HS-27A (cell line): ENCODE results near the gene IL20.

Source experiments
- DNase-seq: peaks from one replicate; pipeline ENCODE4 v3.0.0-alpha.2; 2012; ENCODE audit warnings: low read depth, missing footprints

The IL20 gene, protein sequence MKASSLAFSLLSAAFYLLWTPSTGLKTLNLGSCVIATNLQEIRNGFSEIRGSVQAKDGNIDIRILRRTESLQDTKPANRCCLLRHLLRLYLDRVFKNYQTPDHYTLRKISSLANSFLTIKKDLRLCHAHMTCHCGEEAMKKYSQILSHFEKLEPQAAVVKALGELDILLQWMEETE

GRCh38 chr1:206864939-206865671 is at the start of gene IL20:
IL20 (plus strand) TSS chr1:206865623; CDS start chr1:206865853, 230 bp downstream.
- DNase-seq = peak; percentile 43

DNA sequence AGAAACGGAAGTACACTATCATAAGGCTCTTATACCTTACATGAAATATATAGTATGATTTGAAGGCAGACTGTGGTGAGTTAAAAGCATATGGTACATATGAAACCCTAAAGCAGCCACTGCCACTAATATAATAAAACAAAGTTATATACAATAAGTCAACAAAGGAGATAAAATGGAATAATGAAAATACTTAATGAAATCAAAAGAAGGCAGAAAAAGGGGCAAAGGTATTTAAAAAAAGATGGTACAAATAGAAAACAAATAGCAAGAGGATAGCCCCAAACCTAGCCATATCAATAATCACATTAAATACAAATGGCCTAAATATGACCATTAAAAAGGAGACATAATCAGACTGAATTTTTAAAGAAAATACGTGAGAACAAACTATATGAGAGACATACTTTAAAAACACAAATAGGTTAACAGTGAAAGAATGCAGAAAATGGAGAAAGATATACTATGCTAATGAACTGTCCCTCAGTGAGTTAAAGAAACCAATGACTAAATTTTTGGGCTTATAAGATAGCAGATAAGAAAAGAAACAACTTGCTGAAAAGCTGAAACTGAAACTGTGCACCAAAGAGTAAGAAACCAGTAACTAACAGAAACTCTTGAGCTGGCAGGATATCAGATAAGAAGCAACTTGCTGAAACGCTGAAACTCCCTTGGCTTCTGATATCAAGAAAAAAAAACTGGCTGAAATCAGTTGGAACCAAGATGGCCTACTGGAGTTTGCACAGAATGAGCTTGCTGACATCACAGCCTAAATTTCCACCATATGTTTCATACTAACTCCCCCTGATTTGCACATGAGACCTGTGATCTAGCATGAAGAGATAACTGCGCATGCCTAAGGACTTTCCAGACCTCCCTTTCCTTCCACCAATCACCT is 48.8 kb upstream of the IL20 start:
- DNase-seq = no peak

DNA sequence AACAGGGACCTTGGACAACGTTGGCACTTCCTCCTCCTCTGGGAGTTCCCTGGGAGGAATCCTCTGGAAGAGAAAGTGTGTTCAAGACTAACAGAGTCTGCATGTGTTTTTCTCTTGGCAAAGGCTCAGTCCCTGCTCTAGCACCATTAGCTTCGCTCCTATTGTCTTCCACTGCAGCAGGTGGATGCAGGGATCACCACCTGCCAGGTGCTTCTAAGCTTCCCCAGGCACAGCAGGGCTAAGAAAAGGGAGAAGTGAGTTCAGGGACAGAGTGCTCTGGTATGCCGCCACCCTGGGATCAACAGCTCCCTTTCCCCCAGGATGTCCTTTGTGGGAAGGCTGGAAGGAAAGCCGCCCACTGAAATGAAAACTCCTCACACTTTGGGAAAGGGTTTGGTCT is 43.9 kb upstream of the IL20 start:
- no peak for DNase-seq

DNA sequence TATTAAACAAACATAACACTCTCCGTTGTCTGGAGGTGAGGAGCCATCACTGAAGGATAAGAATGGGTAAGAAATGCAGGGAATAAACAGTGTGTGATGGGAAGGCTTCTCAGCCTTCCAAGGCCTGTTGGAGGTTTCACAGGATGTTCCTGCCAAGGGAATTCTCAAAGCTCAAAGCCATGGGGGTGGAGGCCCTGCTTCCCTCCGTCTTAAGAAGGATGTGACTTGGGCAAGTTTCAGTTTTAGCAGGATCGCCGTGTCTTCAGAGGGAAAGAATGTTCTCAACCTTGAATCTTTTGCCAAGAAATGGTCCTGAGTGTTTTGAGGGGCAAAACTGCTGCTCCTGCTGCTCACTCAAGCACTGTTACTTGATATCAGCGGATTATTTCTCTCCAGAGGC is 41.7 kb upstream of the IL20 start:
- DNase-seq = no peak

- no peak for DNase-seq
Measured at GRCh38 chr1:206824331-206824730, 41.1 kb upstream of the IL20 start.

DNA sequence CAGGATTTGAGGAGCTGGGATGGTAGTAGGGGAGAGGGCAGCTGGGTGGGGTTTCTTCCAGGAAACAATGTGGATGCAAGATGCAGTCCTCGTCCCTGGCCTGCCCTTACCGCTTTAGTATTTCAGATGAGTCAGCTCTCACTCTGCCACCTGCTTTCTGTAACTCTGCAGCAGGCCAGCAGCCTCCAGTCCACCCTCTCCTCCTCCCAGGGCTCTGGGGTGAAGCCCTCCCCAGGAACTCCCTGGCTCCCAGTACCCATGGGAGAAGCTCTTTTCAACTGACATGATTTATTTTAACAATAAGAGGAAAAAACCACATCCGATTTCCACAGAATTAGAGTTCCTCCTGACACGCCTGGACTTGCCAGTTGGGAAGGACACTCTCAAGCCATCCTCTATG is 39.0 kb upstream of the IL20 start:
- DNase-seq = no peak

- DNase-seq = no peak
Measured at GRCh38 chr1:206828061-206828460, 37.4 kb upstream of the IL20 start.

DNA sequence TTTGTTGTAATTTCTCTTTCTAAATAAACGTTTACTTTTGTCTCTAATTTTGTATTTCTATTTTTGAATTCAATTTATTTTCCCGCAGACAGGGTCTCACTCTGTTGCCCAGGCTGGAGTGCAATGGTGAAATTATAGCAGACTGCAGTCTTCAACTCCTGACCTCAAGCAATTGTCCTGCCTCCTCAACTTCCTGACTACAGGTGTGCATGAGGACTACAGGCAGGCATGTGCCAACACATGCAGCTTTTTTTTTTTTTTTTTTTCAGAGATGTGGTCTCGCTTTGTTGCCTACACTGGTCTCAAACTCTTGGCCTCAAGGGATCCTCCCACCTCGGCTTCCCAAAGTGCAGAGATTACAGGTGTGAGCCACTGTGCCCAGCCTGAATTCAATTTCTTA is 36.7 kb upstream of the IL20 start:
- DNase-seq = no peak

GRCh38 chr1:206829282-206829681 is 36.1 kb upstream of the IL20 start:
- no peak for DNase-seq

DNA sequence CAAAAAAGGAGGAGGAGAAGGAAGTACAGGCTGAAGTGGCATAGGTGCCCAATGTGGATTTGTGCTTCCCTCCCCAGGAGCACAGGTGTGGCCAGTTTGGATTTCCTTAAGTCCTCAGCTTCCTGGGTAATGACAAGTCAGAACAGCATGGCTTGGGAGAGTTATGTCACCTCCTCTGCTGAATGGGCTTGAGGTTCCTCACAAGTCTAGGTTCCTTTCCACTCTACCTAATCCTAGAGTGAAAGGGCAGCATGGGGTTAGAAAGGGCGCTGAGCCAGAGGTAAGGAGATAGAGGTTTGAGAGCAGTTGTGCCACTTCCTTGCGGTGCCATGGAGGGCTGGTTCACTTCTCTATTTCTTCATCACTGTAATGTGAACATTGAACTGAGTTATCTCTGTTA is 35.5 kb upstream of the IL20 start:
- DNase-seq = no peak

- DNase-seq = no peak
Measured at GRCh38 chr1:206831650-206832049, 33.8 kb upstream of the IL20 start.

- no peak for DNase-seq
Measured at GRCh38 chr1:206832352-206832880, 33.0 kb upstream of the IL20 start.

GRCh38 chr1:206833106-206833680 is 32.2 kb upstream of the IL20 start:
- DNase-seq = no peak

DNA sequence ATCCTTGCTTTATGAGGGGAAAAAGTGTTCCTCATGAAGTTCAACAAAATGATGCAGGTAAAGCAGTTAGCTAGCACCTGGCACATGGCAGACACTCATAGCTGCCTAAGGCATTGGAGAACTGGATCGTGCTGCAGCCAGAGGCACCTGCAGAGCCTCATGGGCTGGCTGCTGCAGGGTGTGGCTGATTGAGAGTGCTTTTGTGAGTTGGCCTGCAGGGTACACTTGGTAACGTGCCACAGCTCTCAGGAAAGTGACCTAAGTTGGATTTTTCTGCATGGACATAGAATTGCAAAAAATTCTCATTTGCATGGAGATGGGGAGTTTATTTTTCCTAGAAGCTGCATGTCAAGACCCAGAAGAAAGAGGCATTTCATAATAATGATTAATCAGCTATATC is 31.6 kb upstream of the IL20 start:
- DNase-seq = no peak

DNA sequence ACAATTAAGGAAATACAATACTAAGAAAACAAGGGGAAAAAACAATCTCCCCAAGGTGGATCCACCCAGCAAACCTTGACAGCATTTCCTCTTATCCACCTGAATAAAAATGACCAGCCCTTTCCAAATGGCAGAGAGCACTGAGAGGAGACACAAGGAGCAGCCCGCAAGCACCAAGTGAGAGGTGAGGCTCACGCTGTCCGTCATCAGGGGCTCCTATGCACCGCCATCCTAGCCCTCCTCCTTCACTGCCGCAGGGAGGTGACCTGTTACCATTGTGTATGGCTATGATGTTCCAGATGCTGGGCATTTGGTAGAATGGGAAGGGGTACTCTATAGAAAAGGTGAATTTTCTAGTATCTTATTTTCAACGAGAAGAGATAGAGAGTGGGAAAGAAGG is 31.2 kb upstream of the IL20 start:
- DNase-seq = no peak

GRCh38 chr1:206834711-206835110 is 30.7 kb upstream of the IL20 start:
- DNase-seq = no peak

DNA sequence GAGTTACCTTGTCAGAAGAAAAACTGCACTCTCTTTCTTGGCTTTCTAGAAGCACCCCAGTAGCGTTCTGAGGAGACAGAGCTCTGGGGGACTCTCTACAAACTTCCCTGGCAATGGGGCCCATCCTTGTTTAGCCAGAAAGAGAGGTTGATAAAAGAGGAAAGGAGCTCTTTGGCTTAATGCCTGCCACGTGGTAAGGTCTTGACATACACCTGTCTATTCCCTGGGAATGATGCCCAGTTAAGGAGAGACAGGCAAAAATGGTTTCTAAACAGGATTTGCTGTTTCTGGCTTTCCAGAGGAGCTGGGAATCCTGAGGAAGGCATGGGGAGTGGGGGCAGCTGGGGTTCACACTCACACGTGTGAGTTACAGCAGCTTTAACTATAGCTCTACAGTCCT is 30.2 kb upstream of the IL20 start:
- DNase-seq = no peak

DNA sequence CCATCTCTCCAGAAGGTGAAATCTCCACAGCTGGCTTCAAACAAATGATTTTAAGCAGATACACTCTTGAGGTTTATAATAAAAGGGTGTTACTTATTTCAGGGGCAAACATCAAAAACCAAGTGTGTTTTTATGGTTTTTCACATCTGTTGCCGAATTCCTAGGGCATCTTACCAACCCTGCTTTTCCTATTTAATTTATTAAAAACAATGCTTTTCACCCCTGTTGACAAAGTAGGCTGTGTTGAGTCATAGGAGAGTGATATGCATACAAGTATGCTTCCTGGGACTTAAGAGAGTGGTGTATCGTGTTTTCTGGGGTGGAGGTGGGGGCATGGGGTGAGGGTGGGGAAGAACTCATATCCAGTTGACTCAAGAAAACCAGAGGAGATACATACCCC is 29.3 kb upstream of the IL20 start:
- no peak for DNase-seq

GRCh38 chr1:206839006-206839560 is 26.3 kb upstream of the IL20 start:
- DNase-seq = no peak

- peak; percentile 79 for DNase-seq
Measured at GRCh38 chr1:206839857-206840256, 25.6 kb upstream of the IL20 start.

- DNase-seq = no peak
Measured at GRCh38 chr1:206841609-206842323, 23.7 kb upstream of the IL20 start.
